ENCODE measurements around the gene DDC.
"Not testable (repeated sequence)": the region's sequence is repeated elsewhere in the genome, so short reads cannot be mapped to it uniquely, and the experiment has no call there.

The DDC gene

GRCh38 chr7:50552139-50552538 is 13.1 kb downstream of the DDC start:
- Histone ChIP-seq H2BK120ac (ENCODE audit: insufficient read depth, low read length, poor library complexity) (no peak overlapping the region), H3K9ac (ENCODE audit: low read length) (no peak overlapping the region), H2BK12ac (ENCODE audit: low read length) (no peak overlapping the region), H3K79me2 (ENCODE audit: control insufficient read depth, insufficient read depth, low read length, poor library complexity) (no peaks in the 10 kb centered on the region), H2BK5ac (ENCODE audit: low read depth, low read length, poor library complexity) (no peak overlapping the region), H3K79me1 (ENCODE audit: low read length) (no peaks in the 10 kb centered on the region), H3K36me3 (ENCODE audit: control insufficient read depth in 1 of 2, insufficient read depth in 2 of 2, low read length in 2 of 2) (no peaks in the 10 kb centered on the region), H3K4me1 (ENCODE audit: control insufficient read depth in 1 of 2, insufficient read depth in 2 of 2, low read length in 2 of 2) (peaks cover 3 to 10% of the 10 kb centered on the region in 2 experiments), H3K27me3 (ENCODE audit: insufficient read depth, low read length) (no peaks in the 10 kb centered on the region), H3K4me2 (ENCODE audit: low read length) (no peak overlapping the region), H2AFZ (ENCODE audit: insufficient read depth, low read length, poor library complexity) (no peak overlapping the region), H3K23ac (ENCODE audit: low read length) (no peak overlapping the region), H4K12ac (ENCODE audit: low read depth, low read length) (no peak overlapping the region), H4K8ac (ENCODE audit: low read depth, low read length) (no peak overlapping the region), H3K18ac (ENCODE audit: low read length) (no peak overlapping the region), H3K27ac (ENCODE audit: low read depth, low read length) (no peak overlapping the region), H3K9me3 (ENCODE audit: insufficient read depth, low read depth, low read length) (no peaks in the 10 kb centered on the region), H3K14ac (ENCODE audit: low read length) (no peak overlapping the region), H4K91ac (ENCODE audit: low read depth, low read length) (no peak overlapping the region), H3K4ac (ENCODE audit: low read depth, low read length) (no peak overlapping the region), H2AK5ac (ENCODE audit: low read length) (no peak overlapping the region), H3K4me3 (ENCODE audit: low read depth, low read length) (no peak overlapping the region)
- DNase-seq: no peak
- no CpG with 5 or more reads among the region's 4 CpGs for WGBS (ENCODE audit: extremely low coverage, insufficient coverage, insufficient read length)

GRCh38 chr7:50545613-50546012 is 19.6 kb downstream of the DDC start:
- not testable (repeated sequence) for H3K9ac ChIP-seq (ENCODE audit: low read length); H3K79me1 ChIP-seq (ENCODE audit: low read length); H4K91ac ChIP-seq (ENCODE audit: low read depth, low read length); DNase-seq; H3K4me2 ChIP-seq (ENCODE audit: low read length); H2BK12ac ChIP-seq (ENCODE audit: low read length); H2AK5ac ChIP-seq (ENCODE audit: low read length); H3K14ac ChIP-seq (ENCODE audit: low read length); H2BK5ac ChIP-seq (ENCODE audit: low read depth, low read length, poor library complexity); H3K79me2 ChIP-seq (ENCODE audit: control insufficient read depth, insufficient read depth, low read length, poor library complexity); H3K27me3 ChIP-seq (ENCODE audit: insufficient read depth, low read length); H3K9me3 ChIP-seq (ENCODE audit: insufficient read depth, low read depth, low read length); H2BK120ac ChIP-seq (ENCODE audit: insufficient read depth, low read length, poor library complexity); H3K36me3 ChIP-seq (ENCODE audit: control insufficient read depth in 1 of 2, insufficient read depth in 2 of 2, low read length in 2 of 2); H3K18ac ChIP-seq (ENCODE audit: low read length); H3K4me1 ChIP-seq (ENCODE audit: control insufficient read depth in 1 of 2, insufficient read depth in 2 of 2, low read length in 2 of 2); H4K12ac ChIP-seq (ENCODE audit: low read depth, low read length); H3K27ac ChIP-seq (ENCODE audit: low read depth, low read length); H4K8ac ChIP-seq (ENCODE audit: low read depth, low read length); H3K4ac ChIP-seq (ENCODE audit: low read depth, low read length); H3K4me3 ChIP-seq (ENCODE audit: low read depth, low read length); H2AFZ ChIP-seq (ENCODE audit: insufficient read depth, low read length, poor library complexity); H3K23ac ChIP-seq (ENCODE audit: low read length)
- WGBS (ENCODE audit: extremely low coverage, insufficient coverage, insufficient read length): no CpG with 5 or more reads among the region's 4 CpGs

GRCh38 chr7:50544992-50545391 is 20.2 kb downstream of the DDC start:
- Histone ChIP-seq H3K79me2 (ENCODE audit: control insufficient read depth, insufficient read depth, low read length, poor library complexity) (no peaks in the 10 kb centered on the region), H3K79me1 (ENCODE audit: low read length) (no peaks in the 10 kb centered on the region), H2AFZ (ENCODE audit: insufficient read depth, low read length, poor library complexity) (no peak overlapping the region), H2BK12ac (ENCODE audit: low read length) (no peak overlapping the region), H3K4me2 (ENCODE audit: low read length) (no peak overlapping the region), H4K12ac (ENCODE audit: low read depth, low read length) (no peak overlapping the region), H3K27ac (ENCODE audit: low read depth, low read length) (no peak overlapping the region), H3K9me3 (ENCODE audit: insufficient read depth, low read depth, low read length) (peaks cover 2% of the 10 kb centered on the region), H3K27me3 (ENCODE audit: insufficient read depth, low read length) (no peaks in the 10 kb centered on the region), H2BK120ac (ENCODE audit: insufficient read depth, low read length, poor library complexity) (no peak overlapping the region), H3K4me1 (ENCODE audit: control insufficient read depth in 1 of 2, insufficient read depth in 2 of 2, low read length in 2 of 2) (peaks cover 0 to 4% of the 10 kb centered on the region in 2 experiments), H3K4me3 (ENCODE audit: low read depth, low read length) (no peak overlapping the region), H3K36me3 (ENCODE audit: control insufficient read depth in 1 of 2, insufficient read depth in 2 of 2, low read length in 2 of 2) (no peaks in the 10 kb centered on the region), H3K18ac (ENCODE audit: low read length) (no peak overlapping the region), H2AK5ac (ENCODE audit: low read length) (no peak overlapping the region), H3K4ac (ENCODE audit: low read depth, low read length) (no peak overlapping the region), H4K8ac (ENCODE audit: low read depth, low read length) (no peak overlapping the region), H3K23ac (ENCODE audit: low read length) (no peak overlapping the region), H4K91ac (ENCODE audit: low read depth, low read length) (no peak overlapping the region), H3K9ac (ENCODE audit: low read length) (no peak overlapping the region), H2BK5ac (ENCODE audit: low read depth, low read length, poor library complexity) (no peak overlapping the region), H3K14ac (ENCODE audit: low read length) (no peak overlapping the region)
- no peak for DNase-seq
- no CpG with 5 or more reads among the region's 6 CpGs for WGBS (ENCODE audit: extremely low coverage, insufficient coverage, insufficient read length)

GRCh38 chr7:50543776-50544442 is 21.3 kb downstream of the DDC start:
- Histone ChIP-seq H3K4me3 (ENCODE audit: low read depth, low read length) (no peak overlapping the region), H2BK5ac (ENCODE audit: low read depth, low read length, poor library complexity) (no peak overlapping the region), H3K18ac (ENCODE audit: low read length) (no peak overlapping the region), H3K4me1 (ENCODE audit: control insufficient read depth in 1 of 2, insufficient read depth in 2 of 2, low read length in 2 of 2) (peaks cover 0 to 4% of the 10 kb centered on the region in 2 experiments), H3K79me2 (ENCODE audit: control insufficient read depth, insufficient read depth, low read length, poor library complexity) (no peaks in the 10 kb centered on the region), H3K79me1 (ENCODE audit: low read length) (no peaks in the 10 kb centered on the region), H3K27ac (ENCODE audit: low read depth, low read length) (no peak overlapping the region), H2AK5ac (ENCODE audit: low read length) (no peak overlapping the region), H3K23ac (ENCODE audit: low read length) (no peak overlapping the region), H3K36me3 (ENCODE audit: control insufficient read depth in 1 of 2, insufficient read depth in 2 of 2, low read length in 2 of 2) (no peaks in the 10 kb centered on the region), H2BK120ac (ENCODE audit: insufficient read depth, low read length, poor library complexity) (no peak overlapping the region), H3K14ac (ENCODE audit: low read length) (no peak overlapping the region), H4K8ac (ENCODE audit: low read depth, low read length) (no peak overlapping the region), H2BK12ac (ENCODE audit: low read length) (no peak overlapping the region), H4K91ac (ENCODE audit: low read depth, low read length) (no peak overlapping the region), H3K27me3 (ENCODE audit: insufficient read depth, low read length) (no peaks in the 10 kb centered on the region), H4K12ac (ENCODE audit: low read depth, low read length) (no peak overlapping the region), H3K4me2 (ENCODE audit: low read length) (no peak overlapping the region), H2AFZ (ENCODE audit: insufficient read depth, low read length, poor library complexity) (no peak overlapping the region), H3K9ac (ENCODE audit: low read length) (no peak overlapping the region), H3K9me3 (ENCODE audit: insufficient read depth, low read depth, low read length) (peaks cover 2% of the 10 kb centered on the region), H3K4ac (ENCODE audit: low read depth, low read length) (no peak overlapping the region)
- no CpG with 5 or more reads among the region's 18 CpGs for WGBS (ENCODE audit: extremely low coverage, insufficient coverage, insufficient read length)
- DNase-seq: no peak

Data from trophoblast cell (in vitro differentiated cells and primary cell).